ENCODE data around the gene IL1RAPL2. TPM values are rescaled to one million over a fixed set of nuclear protein-coding genes. Genes with fewer than 3 reads are reported as not detected.
"Not testable (repeated sequence)": the region's sequence is repeated elsewhere in the genome, so short reads cannot be mapped to it uniquely, and the experiment has no call there.

IL1RAPL2 gene
- total RNA-seq, 1 experiment from 2014 or later: not detected

DNA sequence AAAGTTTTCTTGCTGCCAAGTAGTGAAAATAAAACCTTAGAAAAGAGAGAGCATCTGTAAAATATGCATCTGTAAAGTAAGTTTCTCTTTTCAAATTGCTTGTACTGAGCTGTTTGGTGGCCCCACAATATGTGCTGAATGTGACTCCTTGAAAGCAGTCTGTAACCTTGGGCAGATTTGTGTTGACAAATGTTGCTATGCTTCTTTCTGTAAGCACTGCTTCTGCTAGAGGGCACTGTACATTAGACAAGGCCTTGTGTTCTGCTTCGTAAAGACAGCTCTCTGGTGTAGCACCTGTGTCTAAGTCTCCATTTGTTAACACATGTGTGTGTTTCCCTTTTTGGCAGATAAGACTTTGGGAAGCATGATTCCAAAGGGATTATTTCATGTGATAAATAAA is 1199.7 kb downstream of the IL1RAPL2 start:
- Histone ChIP-seq H3K36me3 (no peaks in the 10 kb centered on the region), H3K27me3 (replicated peaks) (no peaks in the 10 kb centered on the region), H3K9me3 (replicated peaks) (no peaks in the 10 kb centered on the region), H3K4me1 (replicated peaks) (no peaks in the 10 kb centered on the region), H3K4me3 (no peak overlapping the region), H3K27ac (no peak overlapping the region)
- DNase-seq (ENCODE audit: low read depth in 1 of 2, low spot score in 2 of 2): no peak

DNA sequence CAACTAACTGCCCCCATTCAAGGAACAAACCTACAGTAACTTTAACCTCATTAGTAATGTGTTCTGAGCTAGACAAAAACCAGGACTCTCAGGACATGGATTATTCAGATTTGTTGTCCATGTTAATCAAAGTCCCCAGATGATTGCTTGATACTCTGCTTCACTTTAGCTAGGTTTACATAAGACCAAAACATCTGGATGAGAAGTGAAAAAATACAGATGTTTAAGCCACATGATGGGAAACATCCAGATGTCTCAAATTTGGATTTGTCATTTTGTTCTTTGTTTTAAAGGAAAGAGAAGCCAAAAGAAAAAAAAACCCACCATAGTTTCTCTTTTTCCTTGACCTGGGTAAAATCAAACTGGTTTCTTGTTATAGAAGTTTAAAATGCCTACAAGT is 1207.8 kb downstream of the IL1RAPL2 start:
- Histone ChIP-seq H3K9me3 (replicated peaks) (no peaks in the 10 kb centered on the region), H3K36me3 (no peaks in the 10 kb centered on the region), H3K4me1 (replicated peaks) (no peaks in the 10 kb centered on the region), H3K4me3 (no peak overlapping the region), H3K27me3 (replicated peaks) (no peaks in the 10 kb centered on the region), H3K27ac (no peak overlapping the region)
- DNase-seq (ENCODE audit: low read depth in 1 of 2, low spot score in 2 of 2): no peak

DNA sequence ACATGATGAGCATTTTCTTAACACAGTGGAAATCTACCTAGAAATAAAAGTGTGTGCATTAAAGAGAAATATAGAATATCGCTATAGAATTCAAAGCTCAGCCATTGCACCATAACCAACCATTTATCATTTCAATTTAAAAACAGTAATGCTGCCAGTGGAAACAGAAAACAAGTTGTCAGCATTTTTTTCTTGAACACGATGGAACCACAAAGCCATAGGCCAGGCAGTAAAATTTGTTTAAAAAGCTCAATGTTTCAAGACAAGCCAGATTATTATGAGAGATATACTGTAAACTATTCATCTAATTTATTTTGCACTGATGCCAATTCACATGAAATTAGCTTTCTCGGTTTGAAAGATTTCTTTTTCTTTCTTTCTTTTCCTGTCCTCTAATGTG is 1209.7 kb downstream of the IL1RAPL2 start:
- H3K4me1 ChIP-seq (replicated peaks): no peaks in the 10 kb centered on the region
- H3K4me3 ChIP-seq: no peak overlapping the region
- no peak overlapping the region for H3K27ac ChIP-seq
- DNase-seq (ENCODE audit: low read depth in 1 of 2, low spot score in 2 of 2): no peak
- no peaks in the 10 kb centered on the region for H3K27me3 ChIP-seq (replicated peaks)
- H3K36me3 ChIP-seq: no peaks in the 10 kb centered on the region
- H3K9me3 ChIP-seq (replicated peaks): no peaks in the 10 kb centered on the region

DNA sequence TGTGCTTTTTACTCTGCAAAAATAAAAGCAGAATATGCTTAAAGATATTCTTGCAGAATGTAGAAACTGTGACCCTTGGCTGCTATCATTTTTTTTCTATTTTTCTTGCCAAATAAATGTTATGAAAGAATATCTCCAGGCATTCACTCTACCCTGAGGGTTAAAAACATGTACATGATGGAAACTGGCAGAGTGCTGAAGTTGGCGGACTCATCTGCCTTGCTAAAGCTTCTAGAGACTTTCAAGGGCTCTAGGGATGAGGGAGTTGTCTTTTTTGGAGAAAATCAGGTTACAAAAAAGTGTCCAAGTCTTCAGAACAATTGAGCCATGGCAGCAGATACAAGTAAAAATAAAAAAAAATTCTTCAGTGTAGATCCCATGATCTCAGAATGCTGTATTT is 1215.8 kb downstream of the IL1RAPL2 start:
- Histone ChIP-seq H3K9me3 (replicated peaks) (no peaks in the 10 kb centered on the region), H3K4me3 (no peak overlapping the region), H3K36me3 (no peaks in the 10 kb centered on the region), H3K27me3 (replicated peaks) (no peaks in the 10 kb centered on the region), H3K27ac (no peak overlapping the region), H3K4me1 (replicated peaks) (no peaks in the 10 kb centered on the region)
- DNase-seq (ENCODE audit: low read depth in 1 of 2, low spot score in 2 of 2): no peak

DNA sequence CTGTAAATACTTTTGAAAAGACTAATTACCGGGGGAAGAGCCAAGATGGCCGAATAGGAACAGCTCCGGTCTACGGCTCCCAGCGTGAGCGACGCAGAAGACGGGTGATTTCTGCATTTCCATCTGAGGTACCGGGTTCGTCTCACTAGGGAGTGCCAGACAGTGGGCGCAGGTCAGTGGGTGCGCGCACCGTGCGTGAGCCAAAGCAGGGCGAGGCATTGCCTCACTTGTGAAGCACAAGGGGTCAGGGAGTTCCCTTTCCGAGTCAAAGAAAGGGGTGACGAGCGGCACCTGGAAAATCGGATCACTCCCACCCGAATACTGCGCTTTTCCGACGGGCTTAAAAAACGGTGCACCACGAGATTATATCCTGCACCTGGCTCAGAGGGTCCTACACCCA is 1230.9 kb downstream of the IL1RAPL2 start:
- not testable (repeated sequence) for H3K27ac ChIP-seq; H3K27me3 ChIP-seq (replicated peaks); H3K4me1 ChIP-seq (replicated peaks); H3K4me3 ChIP-seq; H3K9me3 ChIP-seq (replicated peaks); H3K36me3 ChIP-seq; DNase-seq (ENCODE audit: low read depth in 1 of 2, low spot score in 2 of 2)

DNA sequence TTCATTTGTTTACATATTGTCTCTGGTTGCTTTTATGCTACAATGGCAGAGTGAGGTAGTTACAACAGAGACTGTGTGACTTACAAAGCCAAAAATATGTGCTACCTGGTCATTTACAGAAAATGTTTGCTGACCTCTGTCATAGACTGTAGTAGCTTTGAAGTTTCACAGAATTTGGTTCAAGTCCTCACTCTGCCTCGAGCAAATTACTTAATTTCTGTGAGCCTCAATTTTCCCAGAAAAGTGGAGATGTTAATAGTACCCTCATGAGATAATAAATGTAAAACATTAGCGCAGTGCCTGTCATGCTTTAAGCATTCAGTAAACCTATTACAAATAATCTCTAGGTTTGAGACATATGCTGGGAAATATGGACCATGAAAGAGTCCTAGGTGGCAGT is 1237.9 kb downstream of the IL1RAPL2 start:
- no peak overlapping the region for H3K4me3 ChIP-seq
- no peaks in the 10 kb centered on the region for H3K36me3 ChIP-seq
- H3K27ac ChIP-seq: no peak overlapping the region
- H3K27me3 ChIP-seq (replicated peaks): no peaks in the 10 kb centered on the region
- no peaks in the 10 kb centered on the region for H3K9me3 ChIP-seq (replicated peaks)
- H3K4me1 ChIP-seq (replicated peaks): no peaks in the 10 kb centered on the region
- no peak for DNase-seq (ENCODE audit: low read depth in 1 of 2, low spot score in 2 of 2)

DNA sequence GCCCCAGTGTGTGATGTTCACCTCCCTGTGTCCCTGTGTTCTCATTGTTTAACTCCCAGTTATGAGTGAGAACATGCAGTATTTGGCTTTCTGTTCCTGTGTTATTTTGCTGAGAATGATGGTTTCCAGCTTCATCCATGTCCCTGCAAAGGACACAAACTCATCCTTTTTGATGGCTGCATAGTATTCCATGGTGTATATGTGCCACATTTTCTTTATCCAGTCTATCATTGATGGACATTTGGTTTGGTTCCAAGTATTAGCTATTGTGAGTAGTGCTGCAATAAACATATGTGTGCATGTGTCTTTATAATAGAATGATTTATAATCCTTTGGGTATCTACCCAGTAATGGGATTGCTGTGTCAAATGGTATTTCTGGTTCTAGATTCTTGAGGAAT is 1239.7 kb downstream of the IL1RAPL2 start:
- not testable (repeated sequence) for H3K36me3 ChIP-seq; H3K27ac ChIP-seq; H3K27me3 ChIP-seq (replicated peaks); H3K4me1 ChIP-seq (replicated peaks); H3K9me3 ChIP-seq (replicated peaks); DNase-seq (ENCODE audit: low read depth in 1 of 2, low spot score in 2 of 2); H3K4me3 ChIP-seq

DNA sequence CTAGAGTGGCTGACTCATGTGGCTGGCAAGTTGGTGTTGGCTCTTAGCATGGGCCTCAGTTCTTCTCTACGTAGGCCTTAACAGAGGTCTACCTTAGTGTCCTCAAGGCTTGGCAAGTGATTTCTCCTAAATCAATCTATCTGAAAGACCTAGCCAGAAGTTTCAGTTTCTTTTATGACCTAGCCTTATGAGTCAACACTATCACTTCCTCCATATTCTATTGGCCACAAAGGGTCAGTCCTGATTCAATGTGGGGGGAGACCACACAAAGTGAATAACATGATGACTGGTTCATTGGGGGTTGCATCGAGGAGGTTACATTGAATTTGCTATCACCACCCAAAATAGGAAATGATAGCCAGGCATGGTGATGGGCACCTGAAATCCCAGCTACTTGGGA is 1250.5 kb downstream of the IL1RAPL2 start:
- no peak for DNase-seq (ENCODE audit: low read depth in 1 of 2, low spot score in 2 of 2)
- Histone ChIP-seq H3K27ac (no peak overlapping the region), H3K36me3 (no peaks in the 10 kb centered on the region), H3K9me3 (replicated peaks) (no peaks in the 10 kb centered on the region), H3K4me1 (replicated peaks) (no peaks in the 10 kb centered on the region), H3K27me3 (replicated peaks) (no peaks in the 10 kb centered on the region), H3K4me3 (no peak overlapping the region)

All from SJSA1 (cell line).